HL-60 (cell line): ENCODE measurements around the gene USP35.

ENCODE experiments used
- DNase-seq, 2 experiments: peaks; one replicate each; pipeline ENCODE4 v3.0.0-alpha.2; 2010 to 2020; ENCODE audit warnings: low read depth in 1 of 2, low spot score in 1 of 2
- H3K27ac ChIP-seq: fragments of 250-450 bp; sonication (Bioruptor Pico); replicated peaks from 2 replicates; pipeline ENCODE4 v1.5.1; 2020; ENCODE audit warnings: mild to moderate bottlenecking, moderate library complexity
- H3K27me3 ChIP-seq: fragments of 250-450 bp; sonication (Bioruptor Pico); 2 replicates; pipeline ENCODE4 v1.5.1; 2021; ENCODE audit warnings: mild to moderate bottlenecking, moderate library complexity; ENCODE audit not compliant: insufficient read depth, poor library complexity, severe bottlenecking
- H3K4me3 ChIP-seq: replicated peaks from 2 replicates; pipeline ENCODE4 v1.5.1; 2011; ENCODE audit warnings: mild to moderate bottlenecking, control low read depth, low read length; ENCODE audit not compliant: insufficient read depth
- GABPA ChIP-seq: IDR thresholded peaks from 2 replicates; pipeline ENCODE4 v1.6.1; 2012; ENCODE audit warnings: low read depth
- POLR2AphosphoS5 ChIP-seq: IDR thresholded peaks from 2 replicates; pipeline ENCODE4 v1.6.1; 2012; ENCODE audit warnings: low read depth
- SPI1 ChIP-seq: IDR thresholded peaks from 2 replicates; pipeline ENCODE4 v1.6.1; 2012; ENCODE audit warnings: low read depth, mild to moderate bottlenecking, borderline replicate concordance
- TF ChIP-seq, protein P1 (sequence below): IDR thresholded peaks from one replicate; pipeline ENCODE4 v1.5.1; 2011; ENCODE audit warnings: low read length, control low read depth, inconsistent platforms; ENCODE audit not compliant: insufficient read depth
- TF ChIP-seq, protein P2 (sequence below): IDR thresholded peaks from 2 replicates; pipeline ENCODE4 v1.6.1; 2012; ENCODE audit warnings: low read depth; ENCODE audit not compliant: insufficient replicate concordance

The USP35 gene

DNA sequence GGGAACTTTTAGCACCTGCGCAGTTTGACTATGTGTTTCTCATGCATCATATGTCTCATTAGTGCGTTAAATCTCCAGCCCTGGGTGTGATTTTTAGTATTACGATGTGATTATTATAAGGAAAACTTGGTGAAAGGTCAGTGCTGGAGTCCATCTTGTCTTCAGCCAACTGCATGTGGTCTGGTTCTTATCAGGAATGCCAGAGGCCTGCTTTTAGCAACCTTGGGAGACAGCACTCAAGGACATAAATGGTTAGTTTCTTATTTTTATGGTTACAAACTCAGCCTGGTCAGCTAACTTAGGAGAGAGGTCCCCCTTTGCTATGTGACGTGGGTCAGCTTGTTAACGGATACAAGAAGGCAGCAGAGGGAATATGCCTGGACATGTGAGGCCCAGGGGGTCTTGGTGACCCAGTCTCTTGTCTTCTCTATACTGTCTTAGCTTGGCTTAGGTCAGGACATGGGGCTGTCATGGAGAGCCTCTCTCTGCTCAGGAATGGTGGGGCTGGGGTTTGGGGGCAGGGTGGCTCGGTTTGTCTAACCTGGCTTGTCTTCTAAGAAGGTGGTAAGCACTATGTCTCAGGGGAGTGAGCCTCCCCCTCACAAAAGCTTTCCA, 21.8 kb upstream of the USP35 start:
- no peak for DNase-seq
- H3K4me3 ChIP-seq, result no peak overlapping the region
- TF ChIP-seq, protein P1, sequence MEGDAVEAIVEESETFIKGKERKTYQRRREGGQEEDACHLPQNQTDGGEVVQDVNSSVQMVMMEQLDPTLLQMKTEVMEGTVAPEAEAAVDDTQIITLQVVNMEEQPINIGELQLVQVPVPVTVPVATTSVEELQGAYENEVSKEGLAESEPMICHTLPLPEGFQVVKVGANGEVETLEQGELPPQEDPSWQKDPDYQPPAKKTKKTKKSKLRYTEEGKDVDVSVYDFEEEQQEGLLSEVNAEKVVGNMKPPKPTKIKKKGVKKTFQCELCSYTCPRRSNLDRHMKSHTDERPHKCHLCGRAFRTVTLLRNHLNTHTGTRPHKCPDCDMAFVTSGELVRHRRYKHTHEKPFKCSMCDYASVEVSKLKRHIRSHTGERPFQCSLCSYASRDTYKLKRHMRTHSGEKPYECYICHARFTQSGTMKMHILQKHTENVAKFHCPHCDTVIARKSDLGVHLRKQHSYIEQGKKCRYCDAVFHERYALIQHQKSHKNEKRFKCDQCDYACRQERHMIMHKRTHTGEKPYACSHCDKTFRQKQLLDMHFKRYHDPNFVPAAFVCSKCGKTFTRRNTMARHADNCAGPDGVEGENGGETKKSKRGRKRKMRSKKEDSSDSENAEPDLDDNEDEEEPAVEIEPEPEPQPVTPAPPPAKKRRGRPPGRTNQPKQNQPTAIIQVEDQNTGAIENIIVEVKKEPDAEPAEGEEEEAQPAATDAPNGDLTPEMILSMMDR, result no peak
- TF ChIP-seq SPI1 (no peak), POLR2AphosphoS5 (no peak), GABPA (no peak)
- TF ChIP-seq, protein P2, sequence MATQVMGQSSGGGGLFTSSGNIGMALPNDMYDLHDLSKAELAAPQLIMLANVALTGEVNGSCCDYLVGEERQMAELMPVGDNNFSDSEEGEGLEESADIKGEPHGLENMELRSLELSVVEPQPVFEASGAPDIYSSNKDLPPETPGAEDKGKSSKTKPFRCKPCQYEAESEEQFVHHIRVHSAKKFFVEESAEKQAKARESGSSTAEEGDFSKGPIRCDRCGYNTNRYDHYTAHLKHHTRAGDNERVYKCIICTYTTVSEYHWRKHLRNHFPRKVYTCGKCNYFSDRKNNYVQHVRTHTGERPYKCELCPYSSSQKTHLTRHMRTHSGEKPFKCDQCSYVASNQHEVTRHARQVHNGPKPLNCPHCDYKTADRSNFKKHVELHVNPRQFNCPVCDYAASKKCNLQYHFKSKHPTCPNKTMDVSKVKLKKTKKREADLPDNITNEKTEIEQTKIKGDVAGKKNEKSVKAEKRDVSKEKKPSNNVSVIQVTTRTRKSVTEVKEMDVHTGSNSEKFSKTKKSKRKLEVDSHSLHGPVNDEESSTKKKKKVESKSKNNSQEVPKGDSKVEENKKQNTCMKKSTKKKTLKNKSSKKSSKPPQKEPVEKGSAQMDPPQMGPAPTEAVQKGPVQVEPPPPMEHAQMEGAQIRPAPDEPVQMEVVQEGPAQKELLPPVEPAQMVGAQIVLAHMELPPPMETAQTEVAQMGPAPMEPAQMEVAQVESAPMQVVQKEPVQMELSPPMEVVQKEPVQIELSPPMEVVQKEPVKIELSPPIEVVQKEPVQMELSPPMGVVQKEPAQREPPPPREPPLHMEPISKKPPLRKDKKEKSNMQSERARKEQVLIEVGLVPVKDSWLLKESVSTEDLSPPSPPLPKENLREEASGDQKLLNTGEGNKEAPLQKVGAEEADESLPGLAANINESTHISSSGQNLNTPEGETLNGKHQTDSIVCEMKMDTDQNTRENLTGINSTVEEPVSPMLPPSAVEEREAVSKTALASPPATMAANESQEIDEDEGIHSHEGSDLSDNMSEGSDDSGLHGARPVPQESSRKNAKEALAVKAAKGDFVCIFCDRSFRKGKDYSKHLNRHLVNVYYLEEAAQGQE, result no peak
- H3K27me3 ChIP-seq, result no peaks in the 10 kb centered on the region
- no peak overlapping the region for H3K27ac ChIP-seq

DNA sequence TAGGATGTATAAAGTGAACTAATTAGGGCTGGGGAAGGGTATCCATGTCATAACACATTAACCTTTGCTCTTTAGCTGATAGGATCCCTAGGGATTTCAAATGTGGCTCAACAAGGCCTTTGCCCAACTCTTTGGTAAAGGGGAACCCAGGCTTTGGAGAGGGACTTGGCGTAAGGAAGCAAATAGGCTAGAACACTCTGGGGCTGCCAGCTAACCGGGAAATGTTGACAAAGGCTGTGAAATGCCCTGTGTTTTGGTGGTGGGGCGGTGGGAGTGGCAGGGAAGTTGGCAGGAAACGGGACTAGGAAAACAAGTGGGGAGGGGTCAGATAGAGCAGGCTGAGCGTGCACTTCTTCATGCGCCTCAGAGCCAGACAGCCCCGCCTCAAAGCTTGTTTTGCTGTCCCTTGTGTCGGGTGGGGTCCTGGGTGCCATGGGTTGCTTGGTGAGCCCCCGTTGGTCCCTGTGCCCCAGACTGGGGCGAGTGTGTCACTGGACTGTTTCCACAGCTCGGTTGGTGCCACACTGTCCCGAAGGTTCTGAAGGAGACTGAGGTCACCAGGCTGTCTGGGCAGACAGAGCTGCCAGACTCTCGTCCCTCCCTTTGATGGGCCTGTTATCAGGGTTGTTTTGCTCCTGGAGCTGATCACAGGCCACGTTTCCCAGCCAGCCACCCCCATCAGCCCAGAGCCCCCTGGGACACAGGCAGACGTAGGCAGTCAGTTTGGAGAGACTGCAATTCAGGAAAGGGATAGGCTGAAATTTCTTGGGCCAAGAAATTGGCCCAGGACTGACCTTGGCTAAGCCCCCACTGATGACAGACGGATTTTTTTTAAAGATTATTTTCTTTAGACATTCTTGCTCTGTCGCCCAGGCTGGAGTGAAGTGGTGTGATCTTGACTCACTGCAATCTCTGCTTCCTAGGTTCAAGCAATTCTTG, 19.9 kb upstream of the USP35 start:
- no peak overlapping the region for H3K4me3 ChIP-seq
- DNase-seq, result no peak
- H3K27ac ChIP-seq, result no peak overlapping the region
- no peaks in the 10 kb centered on the region for H3K27me3 ChIP-seq
- TF ChIP-seq, protein P1, result no peak
- TF ChIP-seq SPI1, result no peak
- TF ChIP-seq, protein P2, result no peak
- no peak for TF ChIP-seq GABPA
- no peak for TF ChIP-seq POLR2AphosphoS5

DNA sequence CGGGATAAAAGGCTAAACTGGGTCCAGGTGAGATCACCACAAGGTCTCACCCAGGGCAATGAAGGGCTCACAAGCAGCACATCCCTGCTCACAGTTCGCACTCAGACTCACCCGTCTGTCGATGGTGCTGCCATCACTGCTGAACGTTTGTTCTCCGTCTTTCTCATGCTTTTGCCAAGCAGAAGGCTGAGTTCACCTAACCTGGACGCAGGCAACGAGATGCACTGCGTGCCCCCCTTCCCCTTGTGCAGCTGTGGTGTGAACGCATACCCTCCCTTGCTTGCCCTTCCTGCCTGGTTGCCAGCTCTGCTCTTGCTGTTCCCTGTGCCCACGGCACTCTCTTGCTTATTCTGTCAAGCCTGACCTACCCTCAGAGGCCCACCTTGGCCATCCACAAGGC, 18.3 kb upstream of the USP35 start:
- no peak overlapping the region for H3K27ac ChIP-seq
- no peaks in the 10 kb centered on the region for H3K27me3 ChIP-seq
- DNase-seq, result no peak
- TF ChIP-seq, protein P2, result no peak
- TF ChIP-seq POLR2AphosphoS5 (no peak), SPI1 (no peak), GABPA (no peak)
- TF ChIP-seq, protein P1, result no peak
- no peak overlapping the region for H3K4me3 ChIP-seq
